Cardiac muscle cell (in vitro differentiated cells and primary cell): ENCODE results near the gene SLC1A4. TPM values are rescaled to one million over a fixed set of nuclear protein-coding genes. Genes with fewer than 3 reads are reported as not detected.

Source experiments
- DNase-seq, 2 donors: peaks; one replicate each; pipeline versions ENCODE4 v3.0.0 to v3.0.0-alpha.2; 2010 to 2017; ENCODE audit warnings: low read depth in 1 of 2, low spot score in 1 of 2
- H3K27ac ChIP-seq: fragments of 200-600 bp; sonication (generic); 2 replicates; pipeline ENCODE4 v1.5.1; 2016
- H3K27me3 ChIP-seq: fragments of 200-600 bp; sonication (generic); 2 replicates; pipeline ENCODE4 v1.6.0; 2016; ENCODE audit warnings: control low read depth
- H3K36me3 ChIP-seq: fragments of 200-600 bp; sonication (generic); 2 replicates; pipeline ENCODE4 v1.5.1; 2016; ENCODE audit warnings: control low read depth
- H3K4me1 ChIP-seq: fragments of 200-600 bp; sonication (generic); 2 replicates; pipeline ENCODE4 v1.8.1; 2017; ENCODE audit warnings: low read depth, mild to moderate bottlenecking, mixed run types
- H3K4me3 ChIP-seq: fragments of 200-600 bp; sonication (generic); 2 replicates; pipeline ENCODE4 v1.5.1; 2016; ENCODE audit warnings: mild to moderate bottlenecking
- H3K9me3 ChIP-seq: fragments of 200-600 bp; sonication (generic); 2 replicates; pipeline ENCODE4 v1.5.1; 2017; ENCODE audit warnings: low read depth, mild to moderate bottlenecking, control low read depth
- CTCF ChIP-seq: IDR thresholded peaks from 2 replicates; pipeline ENCODE4 v1.5.1; 2012; ENCODE audit warnings: low read depth, mild to moderate bottlenecking, low read length
- polyA plus RNA-seq: library from polyadenylated mRNA; unstranded; fragments of >200 nt; fragmentation: Nextera tagmentation; extraction: Ambion mirVana; gene quantifications from 2 replicates; pipeline ENCODE4 v1.2.1, GENCODE V29; 2016
- total RNA-seq: library from RNA; depleted of rRNA; stranded (reverse); fragments of >200 nt; gene quantifications from 2 replicates; pipeline ENCODE4 v1.2.3, GENCODE V29; 2016

Gene SLC1A4
- total and polyA plus RNA-seq, 2 experiments from 2014 or later: 31.7 to 37.1 TPM

GRCh38 chr2:64989982-64990614 lies 899 bp downstream of the SLC1A4 start:
- H3K4me1 ChIP-seq: peaks cover 4% of the 10 kb centered on the region
- no peak for DNase-seq
- no peaks in the 10 kb centered on the region for H3K36me3 ChIP-seq
- H3K27ac ChIP-seq: no peak overlapping the region
- no peak for TF ChIP-seq CTCF
- H3K9me3 ChIP-seq: no peaks in the 10 kb centered on the region
- peak overlapping the region; percentile 82 for H3K4me3 ChIP-seq
- peaks cover 43% of the 10 kb centered on the region for H3K27me3 ChIP-seq

GRCh38 chr2:64990876-64991275 lies 1.7 kb downstream of the SLC1A4 start:
- TF ChIP-seq CTCF: no peak
- DNase-seq: no peak
- H3K27ac ChIP-seq: no peak overlapping the region
- peak overlapping the region; percentile 82 for H3K4me3 ChIP-seq
- H3K36me3 ChIP-seq: no peaks in the 10 kb centered on the region
- H3K4me1 ChIP-seq: peaks cover 4% of the 10 kb centered on the region
- H3K27me3 ChIP-seq: peaks cover 43% of the 10 kb centered on the region
- H3K9me3 ChIP-seq: no peaks in the 10 kb centered on the region

GRCh38 chr2:64992218-64992617 lies 3.0 kb downstream of the SLC1A4 start:
- peaks cover 32% of the 10 kb centered on the region for H3K27me3 ChIP-seq
- no peaks in the 10 kb centered on the region for H3K36me3 ChIP-seq
- H3K9me3 ChIP-seq: no peaks in the 10 kb centered on the region
- no peak overlapping the region for H3K4me3 ChIP-seq
- no peak for TF ChIP-seq CTCF
- no peak for DNase-seq
- peaks cover 4% of the 10 kb centered on the region for H3K4me1 ChIP-seq
- H3K27ac ChIP-seq: no peak overlapping the region

- Histone ChIP-seq H3K9me3 (no peaks in the 10 kb centered on the region), H3K27me3 (peaks cover 32% of the 10 kb centered on the region), H3K4me1 (peaks cover 4% of the 10 kb centered on the region), H3K4me3 (no peak overlapping the region), H3K27ac (no peak overlapping the region), H3K36me3 (no peaks in the 10 kb centered on the region)
- TF ChIP-seq CTCF: no peak
- DNase-seq: no peak
Observed at GRCh38 chr2:64992990-64993389, 3.8 kb downstream of the SLC1A4 start.

GRCh38 chr2:64995041-64995440 lies 5.8 kb downstream of the SLC1A4 start:
- Histone ChIP-seq H3K4me1 (peaks cover 23% of the 10 kb centered on the region), H3K9me3 (no peaks in the 10 kb centered on the region), H3K36me3 (no peaks in the 10 kb centered on the region), H3K27me3 (peaks cover 28% of the 10 kb centered on the region), H3K4me3 (no peak overlapping the region), H3K27ac (no peak overlapping the region)
- no peak for DNase-seq
- no peak for TF ChIP-seq CTCF
